Right renal pelvis (tissue), 4 donors: ENCODE results near the gene MYOD1. TPM values are rescaled to one million over a fixed set of nuclear protein-coding genes. Genes with fewer than 3 reads are reported as not detected.

Experiments
- DNase-seq, 4 donors: peaks; one replicate each; pipeline ENCODE4 v3.0.0-alpha.2; 2013; ENCODE audit warnings: low read depth in 4 of 4, low spot score in 3 of 4, missing footprints in 1 of 4
- polyA plus RNA-seq, 4 donors: library from polyadenylated mRNA; unstranded; fragments of 120-200 nt; gene quantifications; one replicate each; pipeline ENCODE4 v1.2.1, GENCODE V29; 2013; ENCODE audit not compliant: insufficient read length in 4 of 4

The MYOD1 gene
- polyA plus RNA-seq, 4 donors, result not detected

DNA sequence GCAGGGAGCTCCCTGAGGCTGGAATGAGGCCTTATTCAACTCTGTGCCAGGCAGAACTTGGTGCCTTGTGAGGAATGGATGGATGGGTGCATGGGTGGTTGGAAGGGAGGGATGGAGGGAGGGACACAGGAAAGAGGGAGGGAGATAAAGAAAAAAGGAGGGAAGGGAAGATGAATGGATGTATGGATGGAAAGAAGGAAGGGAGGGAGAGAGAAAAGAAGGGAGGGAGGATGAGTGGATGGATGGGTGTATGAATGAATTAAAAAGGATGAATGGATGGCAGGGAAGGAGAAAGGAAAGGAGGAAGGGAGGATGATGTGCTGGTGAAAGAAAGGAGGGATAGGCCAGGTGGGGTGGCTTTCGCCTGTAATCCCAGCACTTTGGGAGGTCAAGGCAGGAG is 49.8 kb downstream of the MYOD1 start:
- DNase-seq, result no peak

DNA sequence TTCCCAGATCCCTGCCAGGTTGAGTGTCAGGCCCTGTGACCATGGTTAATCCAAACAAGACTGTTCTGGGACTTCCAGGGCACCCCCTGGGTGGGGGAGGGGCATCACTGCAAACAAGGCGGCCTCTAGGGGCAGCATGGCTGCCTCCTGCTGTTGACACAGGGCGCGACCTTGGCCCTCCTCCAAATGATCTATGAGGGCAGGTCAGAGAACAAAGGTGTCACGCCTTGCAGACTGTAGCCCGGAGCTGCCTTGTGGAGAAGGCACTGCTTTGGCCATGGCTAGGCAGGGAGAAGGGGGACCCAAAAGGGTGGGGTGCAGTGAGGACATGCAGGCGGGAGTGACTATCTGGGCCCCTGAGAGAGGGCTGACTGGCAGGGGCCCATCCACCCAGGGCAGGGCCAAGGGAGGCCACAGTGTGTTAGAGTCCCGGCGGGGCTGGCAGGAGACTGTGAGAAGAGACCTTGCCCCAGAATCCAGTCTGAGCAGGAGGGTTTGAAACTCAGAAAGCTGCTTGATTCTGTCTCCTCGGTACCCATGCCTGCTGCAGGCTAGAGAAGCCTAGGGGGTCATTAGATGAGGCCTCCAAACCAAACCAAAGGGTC is 50.8 kb downstream of the MYOD1 start:
- no peak for DNase-seq

DNA sequence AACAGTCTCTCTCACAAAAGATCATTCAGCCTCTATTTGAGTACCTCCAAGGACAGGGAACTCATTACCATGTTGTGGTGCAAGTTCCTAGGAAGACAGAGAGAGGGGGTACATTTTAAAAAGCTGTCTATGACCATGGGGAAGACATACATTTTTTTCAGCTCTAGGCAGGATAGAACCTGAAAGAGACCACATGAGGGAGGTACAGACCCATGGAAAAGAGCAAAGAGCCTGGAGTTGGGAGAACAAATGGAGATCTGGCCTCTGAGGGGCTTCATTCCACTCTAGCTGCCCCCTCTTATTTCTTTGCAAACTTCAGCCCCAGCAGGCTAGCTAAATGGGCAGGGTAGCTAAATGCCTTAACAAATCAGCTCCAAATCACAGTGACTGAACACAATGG is 51.5 kb downstream of the MYOD1 start:
- no peak for DNase-seq

DNA sequence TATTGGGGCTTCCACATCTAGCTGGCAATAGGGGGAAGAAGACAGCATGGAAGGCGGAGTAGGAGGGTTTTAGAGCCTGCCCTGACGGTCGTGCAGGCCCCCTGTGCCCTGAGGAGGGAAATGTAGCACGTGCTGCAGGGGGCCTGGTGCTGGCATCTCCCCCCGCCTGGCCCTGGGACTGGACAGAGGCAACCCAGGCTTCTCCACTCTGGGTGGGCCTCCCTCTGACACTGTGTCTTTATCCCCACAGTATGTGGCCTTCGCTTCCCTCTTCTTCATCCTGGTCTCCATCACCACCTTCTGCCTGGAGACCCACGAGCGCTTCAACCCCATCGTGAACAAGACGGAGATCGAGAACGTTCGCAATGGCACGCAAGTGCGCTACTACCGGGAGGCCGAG is 52.0 kb downstream of the MYOD1 start:
- DNase-seq, result no peak

Other genes starting within 250 kb of the MYOD1 start
- 1 to 10 TPM in 2 of 4 donors, under 1 TPM in 2; 0.53 to 3.5 (median 1.3) TPM for gene ABCC8, start 242.7 kb upstream of the MYOD1 start, polyA plus RNA-seq
- gene USH1C, start 175.2 kb upstream of the MYOD1 start, polyA plus RNA-seq, result 10 to 100 TPM; 56.0 to 68.1 (median 65.4) TPM
- gene OTOG, start 172.3 kb upstream of the MYOD1 start, polyA plus RNA-seq, result under 1 TPM; 0.25 to 0.54 (median 0.34) TPM
- 1 to 10 TPM in 1 of 4 donors, under 1 TPM in 3; 0.59 to 1.2 (median 0.85) TPM for gene KCNC1, start 15.2 kb downstream of the MYOD1 start, polyA plus RNA-seq